H9 (cell line): ENCODE results near the gene SMU1. TPM values are rescaled to one million over a fixed set of nuclear protein-coding genes. Genes with fewer than 3 reads are reported as not detected.

Source experiments
- DNase-seq: peaks from one replicate; pipeline ENCODE4 v3.0.0-alpha.2; 2017
- H2AFZ ChIP-seq: one replicate; pipeline ENCODE4 v1.6.1; 2013; ENCODE audit warnings: mild to moderate bottlenecking, low read length, control low read depth, moderate library complexity
- H2AK5ac ChIP-seq: 2 replicates; pipeline ENCODE4 v1.6.1; 2013; ENCODE audit warnings: low read length, control low read depth, mixed read lengths; ENCODE audit not compliant: insufficient read length
- H2BK120ac ChIP-seq: one replicate; pipeline ENCODE4 v1.6.1; 2013; ENCODE audit warnings: low read depth, mild to moderate bottlenecking, low read length, control low read depth, inconsistent platforms; ENCODE audit not compliant: poor library complexity, severe bottlenecking
- H2BK12ac ChIP-seq: 2 replicates; pipeline ENCODE4 v1.6.1; 2013; ENCODE audit warnings: low read length, control low read depth, mixed read lengths, low read depth; ENCODE audit not compliant: insufficient read length
- H2BK15ac ChIP-seq: 2 replicates; pipeline ENCODE4 v1.6.1; 2013; ENCODE audit warnings: low read depth, low read length, control low read depth
- H2BK20ac ChIP-seq: one replicate; pipeline ENCODE4 v1.6.1; 2013; ENCODE audit warnings: low read depth, mild to moderate bottlenecking, low read length, control low read depth, inconsistent platforms; ENCODE audit not compliant: poor library complexity, severe bottlenecking
- H2BK5ac ChIP-seq: 2 replicates; pipeline ENCODE4 v1.6.1; 2013; ENCODE audit warnings: low read length, control low read depth, mixed read lengths; ENCODE audit not compliant: insufficient read length
- H3K14ac ChIP-seq: 2 replicates; pipeline ENCODE4 v1.6.1; 2013; ENCODE audit warnings: low read length, control low read depth; ENCODE audit not compliant: insufficient read depth
- H3K18ac ChIP-seq: 2 replicates; pipeline ENCODE4 v1.6.1; 2013; ENCODE audit warnings: low read depth, mild to moderate bottlenecking, mixed read lengths, low read length, control low read depth; ENCODE audit not compliant: insufficient read length
- H3K23ac ChIP-seq: 2 replicates; pipeline ENCODE4 v1.6.1; 2013; ENCODE audit warnings: low read length, control low read depth, mixed read lengths, low read depth; ENCODE audit not compliant: insufficient read length
- H3K23me2 ChIP-seq: 2 replicates; pipeline ENCODE4 v1.6.1; 2013; ENCODE audit warnings: low read depth, mild to moderate bottlenecking, mixed read lengths, low read length, control low read depth; ENCODE audit not compliant: insufficient read length, poor library complexity, severe bottlenecking
- H3K27ac ChIP-seq: 2 replicates; pipeline ENCODE4 v1.5.1; 2013; ENCODE audit warnings: low read length, control low read depth, mixed read lengths, low read depth; ENCODE audit not compliant: insufficient read length
- H3K27me3 ChIP-seq: 2 replicates; pipeline ENCODE4 v1.6.1; 2013; ENCODE audit warnings: low read length, control low read depth, inconsistent platforms; ENCODE audit not compliant: insufficient read depth
- H3K4ac ChIP-seq: 2 replicates; pipeline ENCODE4 v1.6.1; 2013; ENCODE audit warnings: low read depth, mild to moderate bottlenecking, control low read depth, inconsistent platforms, low read length, moderate library complexity
- H3K4me1 ChIP-seq: 2 replicates; pipeline ENCODE4 v1.6.1; 2013; ENCODE audit warnings: low read length, control low read depth, inconsistent platforms; ENCODE audit not compliant: insufficient read depth
- H3K4me2 ChIP-seq: 2 replicates; pipeline ENCODE4 v1.6.1; 2013; ENCODE audit warnings: low read length, control low read depth, mixed read lengths; ENCODE audit not compliant: insufficient read length, insufficient read depth
- H3K56ac ChIP-seq: 2 replicates; pipeline ENCODE4 v1.6.1; 2013; ENCODE audit warnings: low read depth, mild to moderate bottlenecking, mixed read lengths, low read length, control low read depth; ENCODE audit not compliant: insufficient read length
- H3K79me1 ChIP-seq: 2 replicates; pipeline ENCODE4 v1.6.1; 2013; ENCODE audit warnings: low read depth, mild to moderate bottlenecking, moderate library complexity, low read length, control low read depth, inconsistent platforms; ENCODE audit not compliant: insufficient read depth, poor library complexity, severe bottlenecking
- H3K79me2 ChIP-seq: 2 replicates; pipeline ENCODE4 v1.6.1; 2013; ENCODE audit warnings: low read length, control low read depth, inconsistent platforms; ENCODE audit not compliant: insufficient read depth
- H3K9ac ChIP-seq: 2 replicates; pipeline ENCODE4 v1.6.1; 2013; ENCODE audit warnings: low read length, control low read depth, mixed read lengths; ENCODE audit not compliant: insufficient read length; ENCODE audit errors: extremely low read depth
- H3K9me3 ChIP-seq: one replicate; pipeline ENCODE4 v1.6.1; 2013; ENCODE audit warnings: low read depth, low read length, inconsistent platforms; ENCODE audit not compliant: control insufficient read depth
- H3T11ph ChIP-seq: one replicate; pipeline ENCODE4 v1.6.1; 2013; ENCODE audit warnings: mild to moderate bottlenecking, low read length, control low read depth, inconsistent platforms
- H4K20me1 ChIP-seq: one replicate; pipeline ENCODE4 v1.6.1; 2013; ENCODE audit not compliant: control insufficient read depth, insufficient read length, insufficient read depth
- H4K5ac ChIP-seq: 2 replicates; pipeline ENCODE4 v1.6.1; 2013; ENCODE audit warnings: low read depth, mild to moderate bottlenecking, mixed read lengths, low read length, control low read depth; ENCODE audit not compliant: insufficient read length
- H4K8ac ChIP-seq: replicated peaks from 2 replicates; pipeline ENCODE4 v1.6.1; 2013; ENCODE audit warnings: low read length, control low read depth, mixed read lengths, low read depth; ENCODE audit not compliant: insufficient read length
- H4K91ac ChIP-seq: 2 replicates; pipeline ENCODE4 v1.6.1; 2013; ENCODE audit warnings: low read depth, mild to moderate bottlenecking, moderate library complexity, mixed read lengths, low read length, control low read depth; ENCODE audit not compliant: insufficient read length
- H3K27ac Mint-ChIP-seq, 3 experiments: 2 replicates in 2 of 3; 3 replicates in 1 of 3; pipeline ENCODE4 v1.8.0; 2020 to 2021; ENCODE audit warnings: mixed read lengths in 3 of 3, mild to moderate bottlenecking in 1 of 3, moderate library complexity in 1 of 3
- H3K27me3 Mint-ChIP-seq: 2 replicates; pipeline ENCODE4 v1.8.0; 2021; ENCODE audit warnings: low read depth, mild to moderate bottlenecking, moderate library complexity, mixed read lengths
- H3K36me3 Mint-ChIP-seq, 3 experiments: 2 replicates in 2 of 3; 3 replicates in 1 of 3; pipeline ENCODE4 v1.8.0; 2020 to 2021; ENCODE audit warnings: low read depth in 3 of 3, mixed read lengths in 3 of 3; ENCODE audit not compliant: insufficient read depth in 1 of 3
- H3K4me1 Mint-ChIP-seq, 2 experiments: 2 replicates each; pipeline ENCODE4 v1.8.0; 2020; ENCODE audit warnings: mixed read lengths in 2 of 2
- H3K4me3 Mint-ChIP-seq, 2 experiments: 2 replicates in 1 of 2; 3 replicates in 1 of 2; pipeline ENCODE4 v1.8.0; 2020 to 2021; ENCODE audit warnings: mild to moderate bottlenecking in 2 of 2, mixed read lengths in 2 of 2, moderate library complexity in 1 of 2
- H3K9me3 Mint-ChIP-seq, 2 experiments: 2 replicates in 1 of 2; 3 replicates in 1 of 2; pipeline ENCODE4 v1.8.0; 2020; ENCODE audit warnings: mild to moderate bottlenecking in 2 of 2, mixed read lengths in 2 of 2, moderate library complexity in 1 of 2
- WGBS: extraction: QIAGEN DNeasy Blood & Tissue Kit; methylation state at CpG from one replicate; pipeline ENCODE4 v1.1.7; 2013; ENCODE audit warnings: missing lambda C conversion rate, low lambda C conversion rate, mixed read lengths; ENCODE audit not compliant: insufficient read length; ENCODE audit errors: extremely low coverage; 5-methylcytosine and 5-hydroxymethylcytosine counted together
- total RNA-seq: library from RNA; stranded (reverse); gene quantifications from 2 replicates; pipeline ENCODE4 v1.2.1, GENCODE V29; 2021
- TF ChIP-seq, protein P1 (sequence below): fragments of 200-600 bp; sonication (generic); conservative IDR thresholded peaks from 3 replicates; pipeline ENCODE4 v1.8.0; 2021; ENCODE audit warnings: antibody characterized with exemption, mild to moderate bottlenecking

Gene SMU1
- total RNA-seq, 1 experiment from 2014 or later, result 26.9 TPM

DNA sequence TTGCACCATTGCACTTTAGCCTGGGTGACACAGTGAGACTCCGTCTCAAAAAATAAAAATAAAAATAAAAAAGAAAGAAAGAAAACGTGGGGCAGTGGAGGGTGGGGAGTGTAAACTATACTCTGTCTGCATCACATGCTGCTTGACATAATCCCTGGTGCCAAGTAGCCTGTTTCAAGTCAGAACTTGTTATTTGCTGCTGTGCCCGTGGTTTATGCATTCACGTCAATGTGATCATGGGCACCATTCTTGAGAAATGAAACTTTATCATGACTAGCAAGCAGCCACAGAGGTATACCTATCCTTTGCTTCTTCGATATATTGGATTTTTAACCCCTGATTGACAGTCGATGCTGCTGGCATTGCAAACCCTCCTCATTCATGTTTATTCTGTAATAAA, 4.1 kb upstream of the SMU1 start:
- H3K4me3 Mint-ChIP-seq, result no peak overlapping the region
- no peak overlapping the region for H2BK120ac ChIP-seq
- peaks cover 0 to 2% (median 0%) of the 10 kb centered on the region in 3 experiments; a peak in 3 of 7 replicates for H3K36me3 Mint-ChIP-seq
- no peak overlapping the region for H2BK20ac ChIP-seq
- no peak overlapping the region for H3T11ph ChIP-seq
- no peak overlapping the region for H3K27ac Mint-ChIP-seq
- H3K18ac ChIP-seq, result no peak overlapping the region
- TF ChIP-seq, protein P1, sequence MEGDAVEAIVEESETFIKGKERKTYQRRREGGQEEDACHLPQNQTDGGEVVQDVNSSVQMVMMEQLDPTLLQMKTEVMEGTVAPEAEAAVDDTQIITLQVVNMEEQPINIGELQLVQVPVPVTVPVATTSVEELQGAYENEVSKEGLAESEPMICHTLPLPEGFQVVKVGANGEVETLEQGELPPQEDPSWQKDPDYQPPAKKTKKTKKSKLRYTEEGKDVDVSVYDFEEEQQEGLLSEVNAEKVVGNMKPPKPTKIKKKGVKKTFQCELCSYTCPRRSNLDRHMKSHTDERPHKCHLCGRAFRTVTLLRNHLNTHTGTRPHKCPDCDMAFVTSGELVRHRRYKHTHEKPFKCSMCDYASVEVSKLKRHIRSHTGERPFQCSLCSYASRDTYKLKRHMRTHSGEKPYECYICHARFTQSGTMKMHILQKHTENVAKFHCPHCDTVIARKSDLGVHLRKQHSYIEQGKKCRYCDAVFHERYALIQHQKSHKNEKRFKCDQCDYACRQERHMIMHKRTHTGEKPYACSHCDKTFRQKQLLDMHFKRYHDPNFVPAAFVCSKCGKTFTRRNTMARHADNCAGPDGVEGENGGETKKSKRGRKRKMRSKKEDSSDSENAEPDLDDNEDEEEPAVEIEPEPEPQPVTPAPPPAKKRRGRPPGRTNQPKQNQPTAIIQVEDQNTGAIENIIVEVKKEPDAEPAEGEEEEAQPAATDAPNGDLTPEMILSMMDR, result no peak
- DNase-seq, result no peak
- no peaks in the 10 kb centered on the region for H3K4me1 ChIP-seq
- no peaks in the 10 kb centered on the region for H3K79me1 ChIP-seq
- peaks cover 5% of the 10 kb centered on the region for H3K23me2 ChIP-seq
- no peak overlapping the region for H3K4me2 ChIP-seq
- no peaks in the 10 kb centered on the region for H3K27me3 ChIP-seq
- H3K27ac ChIP-seq, result no peak overlapping the region
- no peak overlapping the region for H4K8ac ChIP-seq
- H3K4me1 Mint-ChIP-seq, result peaks cover 2 to 4% of the 10 kb centered on the region in 2 experiments; a peak in 3 of 4 replicates
- no peak overlapping the region for H3K9ac ChIP-seq
- no peak overlapping the region for H2AFZ ChIP-seq
- peaks cover 10 to 11% of the 10 kb centered on the region in 2 experiments for H3K9me3 Mint-ChIP-seq
- H2AK5ac ChIP-seq, result no peak overlapping the region
- peaks cover 8% of the 10 kb centered on the region for H3K79me2 ChIP-seq
- no peak overlapping the region for H2BK15ac ChIP-seq
- peaks cover under 1% of the 10 kb centered on the region for H3K27me3 Mint-ChIP-seq
- no peak overlapping the region for H3K14ac ChIP-seq
- H3K4ac ChIP-seq, result no peak overlapping the region
- WGBS, result no CpG with 5 or more reads among the region's 6 CpGs
- H2BK5ac ChIP-seq, result no peak overlapping the region
- H4K20me1 ChIP-seq, result no peaks in the 10 kb centered on the region
- no peak overlapping the region for H3K56ac ChIP-seq
- H2BK12ac ChIP-seq, result no peak overlapping the region
- no peaks in the 10 kb centered on the region for H3K9me3 ChIP-seq
- H4K5ac ChIP-seq, result no peak overlapping the region
- no peak overlapping the region for H4K91ac ChIP-seq
- no peak overlapping the region for H3K23ac ChIP-seq
